Stimulated activated CD4-positive, alpha-beta T cell treated with anti-CD3 and anti-CD28 coated beads, TNF-alpha, amount 100 ng/mL, for 4 hours (primary cell): Measurements from ENCODE around the gene ZNF326.
"Not testable (repeated sequence)": the region's sequence is repeated elsewhere in the genome, so short reads cannot be mapped to it uniquely, and the experiment has no call there.

ENCODE experiments used
- DNase-seq, 3 experiments: peaks; one replicate each; pipeline ENCODE4 v3.0.0-alpha.2; 2020; ENCODE audit warnings: low read depth in 3 of 3

The ZNF326 gene

DNA sequence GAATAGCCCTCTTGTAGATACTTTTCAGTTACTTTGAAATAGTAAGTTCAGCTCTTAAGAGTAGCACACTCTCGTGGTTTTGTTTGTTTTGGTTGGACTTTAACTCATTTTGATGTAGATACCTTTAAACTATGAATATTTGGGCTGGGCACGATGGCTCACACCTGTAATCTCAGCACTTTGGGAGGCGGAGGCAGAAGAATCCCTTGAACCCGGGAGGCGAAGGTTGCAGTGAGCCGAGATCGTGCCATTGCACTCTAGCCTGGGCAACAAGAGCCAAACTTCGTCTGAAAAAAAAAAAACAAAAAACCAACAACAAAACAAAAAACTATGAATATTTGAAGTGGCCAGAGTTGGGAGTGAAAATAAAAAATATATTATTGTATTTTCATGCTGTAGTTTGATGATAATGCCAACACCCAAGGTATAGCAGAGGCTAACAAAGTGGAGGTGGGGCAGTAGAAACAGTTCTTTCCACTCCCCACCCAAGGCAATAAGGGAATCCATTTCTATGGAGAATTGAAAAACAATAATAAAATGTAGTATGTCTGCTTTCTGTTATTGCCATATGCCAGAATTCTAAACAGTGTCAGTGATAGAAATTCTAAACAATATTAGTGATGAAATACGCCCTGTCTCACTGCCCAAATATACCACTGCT, 1.7 kb downstream of the ZNF326 start:
- no peak for DNase-seq

DNA sequence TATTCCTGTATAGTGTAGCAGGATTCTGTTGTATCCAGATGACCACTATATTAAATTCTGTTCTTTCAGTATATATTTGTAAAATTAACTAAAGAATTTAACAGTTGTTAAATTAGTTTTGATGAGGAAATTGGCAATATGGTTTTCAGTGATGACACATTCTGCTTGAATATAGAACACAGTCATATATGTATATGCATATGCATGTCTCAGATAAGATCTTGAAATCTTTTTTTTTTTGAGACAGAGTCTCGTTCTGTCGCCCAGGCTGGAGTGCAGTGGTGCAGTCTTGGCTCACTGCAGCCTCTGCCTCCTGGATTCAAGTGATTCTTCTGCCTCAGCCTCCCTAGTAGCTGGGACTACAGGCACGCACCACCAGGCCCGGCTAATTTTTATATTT, 2.2 kb downstream of the ZNF326 start:
- DNase-seq: not testable (repeated sequence)

DNA sequence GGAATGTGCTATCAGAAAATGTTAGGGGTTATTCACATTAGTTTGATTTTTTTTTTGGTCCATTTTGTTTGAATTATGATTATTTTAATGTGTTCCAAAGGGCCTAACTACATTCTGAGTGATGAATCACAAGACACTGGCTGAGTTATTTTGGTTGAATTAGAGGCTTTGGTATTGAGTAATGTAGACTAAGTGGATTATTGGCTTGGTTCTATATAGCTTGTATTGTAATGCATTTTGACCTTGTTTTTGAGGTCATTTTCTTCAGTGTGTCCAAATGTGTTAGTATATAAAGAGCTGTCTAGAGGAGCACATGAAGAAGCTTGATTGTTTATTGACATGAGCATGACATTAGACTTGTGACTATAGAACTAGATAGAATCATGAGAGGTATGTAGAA, 3.4 kb downstream of the ZNF326 start:
- no peak for DNase-seq

DNA sequence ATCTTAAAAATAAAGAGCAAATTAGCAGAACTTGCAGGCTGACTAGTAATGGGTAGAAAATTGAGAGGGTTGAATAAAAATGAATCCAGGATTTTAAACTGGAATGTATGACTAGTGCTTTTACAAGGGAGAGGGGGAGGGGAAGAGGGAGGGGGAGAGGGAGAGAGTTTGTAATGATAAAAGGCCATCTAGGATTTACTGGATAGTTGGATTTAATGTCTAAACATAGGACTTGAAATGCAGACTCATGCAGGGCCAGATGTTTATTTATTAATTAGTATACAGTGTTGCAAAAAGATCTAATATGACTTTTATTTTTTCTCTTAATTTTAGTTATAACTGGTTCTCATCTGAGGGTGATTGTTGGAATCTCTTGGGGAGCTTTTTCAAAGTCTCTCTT, 4.3 kb downstream of the ZNF326 start:
- no peak for DNase-seq

DNA sequence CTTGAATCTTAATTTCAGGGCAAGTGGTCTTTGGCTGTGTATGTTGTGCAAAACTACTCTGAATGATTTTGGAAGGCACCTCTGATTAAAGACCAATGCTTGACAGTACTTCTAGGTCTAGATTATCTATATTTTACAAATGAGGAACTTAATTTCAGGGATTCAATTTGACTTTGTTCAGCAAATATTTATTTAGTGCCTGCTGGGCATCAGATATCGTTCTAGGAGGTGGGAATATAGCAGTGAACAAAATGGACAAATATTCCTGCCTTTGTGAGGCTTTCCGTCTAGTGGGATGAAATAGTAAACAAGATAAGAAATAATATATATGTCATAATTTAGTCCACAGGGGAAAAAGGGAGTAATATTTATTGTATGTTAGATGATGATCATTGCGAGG, 4.7 kb downstream of the ZNF326 start:
- DNase-seq: no peak

DNA sequence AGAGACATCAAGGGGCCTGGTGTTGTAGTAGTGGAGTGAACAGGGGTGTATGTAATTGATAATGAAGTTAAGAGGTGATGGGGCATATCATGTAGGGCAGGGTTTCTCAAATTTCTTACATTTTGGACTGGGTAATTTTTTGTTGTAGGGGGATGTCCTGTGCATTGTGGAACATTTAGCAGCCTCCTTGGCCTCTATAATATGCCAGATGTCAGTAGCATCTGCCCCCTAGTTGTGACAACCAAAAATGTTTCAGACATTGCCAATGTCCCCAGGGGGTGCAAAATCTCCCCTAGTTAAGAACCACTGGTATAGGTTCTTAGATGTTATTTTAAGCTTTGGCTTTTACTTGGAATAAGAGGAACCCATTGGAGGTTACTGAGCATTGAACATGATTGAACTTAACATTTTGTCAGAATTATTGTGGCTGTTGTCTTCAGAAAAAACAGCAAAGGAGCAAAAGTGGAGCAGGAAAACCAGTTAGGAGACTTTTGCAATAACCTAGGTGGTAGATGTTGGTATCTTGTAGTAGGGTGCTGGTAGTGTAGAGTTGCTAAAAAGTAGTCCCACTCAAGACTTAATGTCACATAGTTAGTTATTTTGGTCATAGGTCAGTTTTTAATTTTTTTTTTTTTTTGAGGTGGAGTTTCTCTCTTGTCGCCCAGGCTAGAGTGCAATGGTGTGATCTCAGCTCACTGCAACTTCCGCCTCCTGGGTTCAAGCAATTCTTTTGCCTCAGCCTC, 6.2 kb downstream of the ZNF326 start:
- DNase-seq: no peak

DNA sequence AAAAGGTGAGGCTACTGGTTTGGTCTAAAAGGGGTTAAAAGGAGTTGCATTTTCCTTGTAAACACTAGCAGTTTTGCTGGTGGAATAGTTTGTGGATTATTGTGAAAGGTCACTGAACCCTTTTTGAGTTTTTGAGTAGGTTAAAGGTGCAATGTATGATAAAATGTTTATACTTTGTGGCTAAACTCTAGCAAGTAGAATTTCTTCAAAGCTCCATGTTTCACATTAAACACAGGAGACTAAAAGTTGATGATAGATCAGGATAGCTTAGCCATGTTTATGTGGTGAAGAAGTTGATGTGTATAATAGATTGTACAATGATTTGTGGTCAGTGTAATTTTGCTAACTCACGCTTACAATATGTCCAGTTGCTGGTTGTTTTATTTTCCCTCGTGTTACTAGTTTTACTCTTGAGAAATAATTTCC, 13.1 kb downstream of the ZNF326 start:
- no peak for DNase-seq

DNA sequence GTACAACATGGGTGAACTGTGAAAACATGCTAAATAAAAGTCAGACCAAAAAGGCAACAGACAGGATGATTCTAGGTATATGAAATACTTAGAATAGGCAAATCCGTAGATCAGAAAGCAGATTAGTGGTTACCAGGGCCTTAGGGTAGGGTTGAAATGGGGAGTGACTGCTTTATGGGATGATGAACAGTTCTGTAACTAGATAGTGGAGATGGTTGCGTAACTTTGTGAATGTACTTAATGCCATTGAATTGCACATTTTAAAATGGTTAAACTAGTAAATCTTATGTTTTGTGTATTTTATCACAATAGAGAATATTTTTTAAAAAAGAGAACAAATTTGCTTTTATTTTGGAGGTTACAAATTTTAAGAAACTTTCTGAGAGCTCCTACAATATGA, 17.4 kb downstream of the ZNF326 start:
- no peak for DNase-seq

DNA sequence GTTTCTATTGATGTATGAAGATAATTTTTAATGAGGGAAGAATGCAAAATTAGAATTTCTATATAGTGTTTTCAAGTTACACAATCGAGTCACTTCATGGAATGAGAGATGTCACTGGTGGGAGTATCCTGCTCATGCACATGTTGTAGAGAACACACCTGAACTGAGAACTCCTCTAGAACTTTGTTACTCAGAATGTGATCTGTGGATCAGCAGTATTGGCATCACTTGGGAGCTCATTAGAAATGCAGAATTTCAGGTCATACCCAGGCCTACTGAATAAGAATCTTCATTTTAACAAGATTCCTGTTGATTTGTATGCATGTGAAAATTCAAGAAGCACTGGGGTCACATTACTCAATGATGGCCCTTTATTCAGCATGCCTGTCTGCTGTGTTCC, 28.8 kb downstream of the ZNF326 start:
- no peak for DNase-seq

DNA sequence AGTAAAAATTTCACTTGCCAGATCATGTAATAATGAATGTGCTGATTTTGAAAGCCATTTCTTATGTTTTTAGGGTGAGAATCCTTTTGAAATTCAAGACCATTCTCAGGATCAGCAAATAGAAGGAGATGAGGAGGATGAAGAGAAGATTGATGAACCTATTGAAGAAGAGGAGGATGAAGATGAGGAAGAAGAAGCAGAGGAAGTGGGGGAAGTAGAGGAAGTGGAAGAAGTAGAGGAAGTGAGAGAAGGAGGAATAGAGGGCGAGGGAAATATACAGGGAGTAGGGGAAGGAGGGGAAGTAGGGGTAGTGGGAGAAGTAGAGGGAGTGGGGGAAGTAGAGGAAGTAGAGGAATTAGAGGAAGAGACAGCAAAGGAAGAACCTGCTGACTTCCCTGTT, 32.4 kb downstream of the ZNF326 start:
- no peak for DNase-seq

DNA sequence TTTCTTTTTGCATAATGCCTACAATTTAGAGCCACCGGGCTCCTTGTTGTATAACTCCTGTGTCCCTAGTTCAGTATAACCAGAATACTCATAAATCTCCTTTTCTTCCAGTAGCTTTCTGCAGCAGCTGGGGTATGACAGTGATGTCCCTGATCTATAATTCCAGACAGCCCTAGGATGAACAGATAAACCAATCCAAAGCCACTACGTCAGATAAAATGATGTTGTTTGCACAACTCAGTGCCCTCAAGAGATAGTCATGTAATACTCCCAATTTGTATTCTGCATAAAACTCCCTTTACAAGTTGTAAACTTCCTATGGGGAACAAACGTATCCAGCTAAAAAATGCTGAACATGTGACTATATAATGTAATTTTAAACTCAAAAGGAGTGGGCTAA, 44.7 kb downstream of the ZNF326 start:
- DNase-seq: no peak

DNA sequence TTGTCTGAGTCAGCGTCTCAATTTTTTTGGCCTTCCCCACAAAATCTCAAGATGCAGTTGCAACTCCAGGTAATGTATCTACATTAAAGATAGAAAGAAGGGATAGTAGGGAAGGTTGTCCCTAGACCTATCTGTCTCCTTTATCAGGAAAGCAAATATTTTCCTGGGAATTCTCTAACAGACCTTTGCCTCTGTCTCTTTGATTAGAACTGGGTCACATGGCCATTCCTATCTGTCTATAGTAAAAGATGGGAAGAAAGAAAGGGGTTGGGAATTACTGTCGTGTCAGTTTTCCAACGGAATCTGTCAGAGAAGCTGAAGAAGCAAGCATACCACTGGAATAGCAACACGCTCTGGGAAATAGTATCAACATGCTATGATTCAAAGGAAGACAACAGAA, 48.7 kb downstream of the ZNF326 start:
- no peak for DNase-seq

DNA sequence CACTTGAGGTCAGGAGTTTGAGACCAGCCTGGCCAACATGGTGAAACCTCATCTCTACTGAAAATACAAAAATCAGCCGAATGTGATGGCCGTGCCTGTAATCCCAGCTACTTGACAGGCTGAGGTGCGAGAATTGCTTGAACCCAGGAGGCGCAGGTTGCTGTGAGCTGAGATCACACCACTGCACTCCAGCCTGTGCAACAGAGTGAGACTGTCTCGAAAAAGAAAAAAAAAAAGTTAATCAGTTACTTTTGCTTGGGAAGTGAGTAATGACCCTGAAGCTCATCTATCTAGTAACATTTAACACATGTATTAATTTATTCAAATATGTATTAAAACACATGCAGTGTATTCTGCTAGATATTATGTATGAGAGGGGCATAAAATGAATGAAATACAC, 49.4 kb downstream of the ZNF326 start:
- no peak for DNase-seq

DNA sequence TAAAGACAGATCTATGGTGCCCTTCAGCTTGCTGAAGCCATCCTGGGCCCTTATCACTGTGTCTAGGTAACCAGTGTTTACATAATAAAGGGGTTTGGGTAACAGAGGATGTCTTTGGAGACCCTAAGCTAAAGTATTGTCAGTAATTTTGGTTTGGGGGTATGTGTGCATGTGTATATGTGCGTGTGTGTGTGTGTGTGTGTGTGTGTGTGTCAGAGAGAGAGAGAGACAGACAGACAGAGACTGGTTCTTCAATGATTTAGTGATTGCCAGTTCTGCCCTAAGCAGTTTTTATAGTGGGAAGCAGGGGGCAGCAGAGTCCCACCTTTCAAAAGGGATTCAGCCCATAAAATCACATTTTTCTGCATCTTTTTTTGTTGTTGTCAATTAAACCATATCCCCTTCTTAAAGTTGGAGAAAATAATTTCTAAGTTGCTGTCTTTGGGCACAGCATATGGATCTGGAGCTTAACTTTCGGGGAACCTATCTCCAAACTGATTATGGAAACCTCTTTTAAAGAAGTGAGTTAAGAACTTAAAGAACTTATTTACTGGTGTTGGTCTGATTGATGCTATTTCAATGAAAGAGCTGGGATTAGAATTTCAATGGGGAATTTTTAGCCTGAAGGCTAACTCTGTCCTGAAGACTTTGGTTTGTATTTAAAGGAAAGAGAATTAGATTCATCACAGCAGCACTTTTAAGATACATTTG, 51.1 kb downstream of the ZNF326 start:
- no peak for DNase-seq

DNA sequence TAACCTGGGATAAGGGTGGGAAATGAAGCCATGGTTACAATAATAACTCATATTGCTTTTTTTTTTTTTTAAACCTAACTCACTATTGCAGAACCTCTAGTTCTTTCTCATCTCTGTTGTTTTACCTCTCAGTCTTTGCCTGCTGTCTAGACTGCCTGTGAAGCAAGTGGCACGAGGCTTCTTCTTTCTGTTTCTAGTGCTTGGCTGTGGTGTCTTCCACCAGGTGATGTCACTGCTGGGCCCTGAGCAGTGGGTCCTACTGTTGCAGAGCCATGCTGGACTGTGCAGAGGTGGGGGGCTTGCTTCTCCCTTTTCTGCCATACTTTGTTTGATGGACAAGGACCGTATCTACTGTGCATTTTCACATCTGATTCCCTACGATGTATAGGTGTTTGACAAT, 51.7 kb downstream of the ZNF326 start:
- DNase-seq: no peak

DNA sequence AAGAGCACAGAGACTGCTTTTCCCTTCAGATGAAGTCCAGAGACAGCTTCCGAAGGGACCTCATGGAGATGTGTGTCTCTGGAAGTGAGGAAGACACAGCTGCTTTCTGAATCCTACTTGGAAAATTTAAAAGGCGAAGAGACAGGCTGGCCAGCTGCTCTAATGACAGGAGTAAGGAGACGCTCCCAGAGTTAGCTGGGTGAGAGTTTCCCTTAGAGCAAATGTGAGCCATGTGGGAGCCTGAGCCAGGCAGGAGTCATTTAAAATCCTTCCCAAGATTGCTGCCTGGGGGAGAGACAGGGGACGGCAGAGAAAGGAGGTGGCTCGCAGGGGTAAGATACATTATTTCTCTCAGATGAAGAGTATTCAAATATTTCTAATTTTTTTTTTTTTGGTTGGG, 53.1 kb downstream of the ZNF326 start:
- DNase-seq: no peak

DNA sequence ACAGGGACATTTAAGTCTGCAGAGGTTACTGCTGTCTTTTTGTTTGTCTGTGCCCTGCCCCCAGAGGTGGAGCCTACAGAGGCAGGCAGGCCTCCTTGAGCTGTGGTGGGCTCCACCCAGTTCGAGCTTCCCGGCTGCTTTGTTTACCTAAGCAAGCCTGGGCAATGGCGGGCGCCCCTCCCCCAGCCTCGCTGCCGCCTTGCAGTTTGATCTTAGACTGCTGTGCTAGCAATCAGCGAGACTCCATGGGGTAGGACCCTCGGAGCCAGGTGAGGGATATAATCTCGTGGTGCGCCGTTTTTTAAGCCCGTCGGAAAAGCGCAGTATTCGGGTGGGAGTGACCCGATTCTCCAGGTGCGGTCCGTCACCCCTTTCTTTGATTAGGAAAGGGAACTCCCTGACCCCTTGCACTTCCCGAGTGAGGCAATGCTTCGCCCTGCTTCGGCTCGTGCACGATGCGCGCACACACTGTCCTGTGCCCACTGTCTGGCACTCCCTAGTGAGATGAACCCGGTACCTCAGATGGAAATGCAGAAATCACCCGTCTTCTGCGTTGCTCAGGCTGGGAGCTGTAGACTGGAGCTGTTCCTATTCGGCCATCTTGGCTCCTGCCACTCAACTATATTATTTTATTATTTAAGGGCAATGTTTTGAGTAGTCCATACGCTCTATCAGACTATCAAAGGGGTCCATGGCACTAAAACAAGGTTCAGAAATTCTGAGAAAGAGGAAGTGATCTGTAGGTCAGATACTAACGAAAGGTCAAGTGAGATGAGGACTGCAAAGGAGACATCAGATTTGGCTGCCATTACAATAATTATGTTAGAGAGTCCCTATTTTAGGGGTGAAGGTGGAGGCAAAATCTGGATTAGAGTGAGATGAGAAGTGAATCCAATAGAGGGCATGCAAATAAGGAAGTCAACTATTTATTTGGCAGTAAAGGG, 68.1 kb downstream of the ZNF326 start:
- DNase-seq: not testable (repeated sequence)

DNA sequence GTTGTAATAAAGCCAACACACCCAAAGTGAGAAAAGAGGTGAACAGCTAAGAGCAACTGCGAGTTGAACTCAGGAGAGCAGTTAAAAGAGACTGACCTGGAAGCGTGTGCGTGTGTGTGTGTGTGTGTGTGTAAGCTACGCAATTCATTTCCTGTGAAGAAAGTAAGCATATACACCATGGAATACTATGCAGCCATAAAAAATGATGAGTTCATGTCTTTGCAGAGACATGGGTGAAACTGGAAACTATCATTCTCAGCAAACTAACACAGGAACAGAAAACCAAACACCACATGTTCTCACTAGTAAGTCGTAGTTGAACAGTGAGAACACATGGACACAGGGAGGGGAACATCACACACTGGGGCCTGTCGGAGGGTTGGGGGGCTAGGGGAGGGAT, 69.2 kb downstream of the ZNF326 start:
- not testable (repeated sequence) for DNase-seq

DNA sequence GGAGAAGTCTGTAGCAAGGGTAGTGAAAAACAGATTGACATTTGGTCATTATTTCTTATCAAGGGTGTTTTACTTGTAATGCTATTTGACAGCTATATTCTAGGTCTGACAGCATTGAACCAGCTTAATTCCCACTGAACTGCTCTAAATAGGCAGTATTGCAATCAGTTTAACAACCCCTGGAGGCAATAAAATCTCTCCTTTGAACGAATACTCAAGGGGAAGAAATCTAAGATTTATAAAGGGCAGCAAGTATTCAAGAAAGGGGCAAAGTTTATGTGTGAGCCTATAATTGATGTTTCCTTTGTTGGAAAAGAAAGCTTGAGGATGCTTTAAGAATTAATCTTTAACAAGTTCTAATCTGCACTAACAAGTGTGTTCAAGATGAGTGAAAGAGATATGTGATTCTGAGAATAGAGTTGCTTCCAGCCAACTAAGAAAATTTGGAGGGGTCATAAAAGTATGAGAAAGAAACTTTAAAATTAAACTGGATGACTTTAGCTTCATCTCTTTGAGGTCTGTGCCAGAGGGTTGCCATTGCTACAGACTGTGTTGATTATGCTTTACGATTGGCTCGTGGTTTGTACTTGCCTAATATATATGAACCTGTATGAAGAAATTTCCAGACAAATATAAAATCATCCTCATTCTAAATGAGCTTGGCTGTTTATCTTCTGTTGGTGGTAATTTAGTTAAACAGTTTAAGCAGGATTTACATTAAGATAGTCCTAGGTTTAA, 72.5 kb downstream of the ZNF326 start:
- DNase-seq: no peak

DNA sequence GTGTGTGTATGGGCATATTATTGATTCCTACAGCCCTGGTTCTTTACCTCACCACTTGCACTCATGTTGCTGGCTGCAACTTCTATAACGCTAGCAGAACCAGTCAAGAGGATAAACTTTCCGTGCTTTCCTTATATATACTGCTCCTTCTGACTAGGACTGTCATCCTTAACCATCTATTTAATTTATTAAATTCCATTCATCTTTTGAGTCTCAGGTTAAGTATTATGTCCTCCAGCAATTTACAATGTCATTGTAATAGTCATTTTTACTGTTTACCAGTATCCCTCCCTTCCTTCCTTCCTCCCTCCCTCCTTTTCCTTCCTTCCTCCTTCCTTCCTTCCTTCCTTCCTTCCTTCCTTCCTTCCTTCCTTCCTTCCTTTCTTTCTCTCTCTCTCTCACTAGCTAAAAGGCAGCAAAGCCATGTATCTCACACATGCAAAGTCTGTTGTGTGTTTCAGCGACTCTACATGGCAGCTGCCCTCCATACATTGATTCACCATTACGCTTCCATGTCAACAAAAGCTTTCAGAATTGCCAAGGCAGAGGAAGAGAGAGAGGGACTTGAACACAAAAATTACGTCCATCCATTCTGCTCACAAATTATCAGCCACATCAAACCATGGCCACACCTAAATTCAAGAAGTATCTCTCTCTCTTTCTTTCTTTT, 73.8 kb downstream of the ZNF326 start:
- DNase-seq: no peak

DNA sequence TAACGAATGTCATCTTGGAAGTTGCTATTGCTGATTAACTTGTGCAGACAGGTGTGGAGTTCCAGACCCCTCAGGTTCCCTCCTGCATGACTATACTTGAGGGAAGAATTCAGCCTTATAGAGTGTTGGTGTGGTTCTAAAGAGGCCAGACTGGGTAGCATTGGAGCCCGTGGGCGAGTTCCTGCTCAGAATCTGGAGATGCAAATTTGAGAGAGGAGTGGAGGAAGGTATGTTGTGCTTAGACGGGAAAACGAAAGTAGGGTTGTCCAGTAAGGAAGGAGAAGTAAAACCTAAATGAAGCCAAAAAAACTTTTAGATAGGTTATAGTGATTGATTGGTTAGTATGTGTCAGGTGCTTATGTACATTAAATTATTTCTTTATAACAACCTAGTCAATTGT, 79.2 kb downstream of the ZNF326 start:
- no peak for DNase-seq
